Stomach (tissue), 9 donors: ENCODE data around the gene RIMOC1. TPM values are rescaled to one million over a fixed set of nuclear protein-coding genes. Genes with fewer than 3 reads are reported as not detected.

Experiments used
- DNase-seq, 2 donors: peaks; one replicate each; pipeline versions ENCODE4 v3.0.0 to v3.0.0-alpha.2; 2013 to 2019
- H3K27ac ChIP-seq, 5 donors: fragments of 200-600 bp in 4 of 5; sonication (generic) in 4 of 5; one replicate each; pipeline ENCODE4 v1.5.1; 2013 to 2019; ENCODE audit warnings: mild to moderate bottlenecking in 1 of 5, moderate library complexity in 1 of 5
- H3K27me3 ChIP-seq, 3 donors: fragments of 200-600 bp; sonication (generic); one replicate each; pipeline ENCODE4 v1.5.1; 2017 to 2019; ENCODE audit warnings: mixed run types in 1 of 3
- H3K36me3 ChIP-seq, 4 donors: fragments of 200-600 bp; sonication (generic); 1 replicate in 3 of 4; 2 replicates in 1 of 4; pipeline ENCODE4 v1.5.1; 2016 to 2019
- H3K4me1 ChIP-seq, 4 donors: fragments of 200-600 bp; sonication (generic); one replicate each; pipeline ENCODE4 v1.5.1; 2016 to 2019
- H3K4me3 ChIP-seq, 4 donors: fragments of 200-600 bp; sonication (generic) in 3 of 4; one replicate each; pipeline ENCODE4 v1.5.1; 2016 to 2019; ENCODE audit warnings: mild to moderate bottlenecking in 1 of 4
- H3K9me3 ChIP-seq, 4 donors: fragments of 200-600 bp; sonication (generic); one replicate each; pipeline ENCODE4 v1.5.1; 2016 to 2019
- EP300 ChIP-seq: sonication (generic); formaldehyde crosslinking; IDR thresholded peaks from one replicate; pipeline ENCODE4 v1.6.1; 2017; ENCODE audit warnings: antibody characterized with exemption
- POLR2A ChIP-seq, 4 donors: fragments of 450-650 bp; IDR thresholded peaks; one replicate each; pipeline ENCODE4 v1.6.1; 2016; ENCODE audit warnings: antibody characterized with exemption in 4 of 4, control low read depth in 2 of 4, mild to moderate bottlenecking in 1 of 4, moderate library complexity in 1 of 4
- POLR2AphosphoS5 ChIP-seq, 3 donors: sonication (generic); formaldehyde crosslinking; IDR thresholded peaks; one replicate each; pipeline ENCODE4 v1.6.1; 2016; ENCODE audit warnings: antibody characterized with exemption in 3 of 3
- WGBS, 5 donors: extraction: QIAGEN DNeasy Blood & Tissue Kit in 3 of 5; methylation state at CpG; one replicate each; pipeline versions ENCODE4 v1.1.5 to v1.1.7; 2013 to 2018; 5-methylcytosine and 5-hydroxymethylcytosine counted together
- intact Hi-C: fragments of 100-400 bp; cut with DNase I; formaldehyde crosslinking; loops from one replicate; pipeline ENCODE4 v1.15.1; 2023; ENCODE audit warnings: low total_unique reads
- polyA plus RNA-seq, 3 donors: library from polyadenylated mRNA; stranded (reverse); fragments of 200-250 nt; gene quantifications; one replicate each; pipeline ENCODE4 v1.2.3, GENCODE V29; 2013
- total RNA-seq, 5 donors: library from RNA; depleted of rRNA; stranded (reverse); fragments of >200 nt; gene quantifications; one replicate each; pipeline versions ENCODE4 v1.1.0 to v1.2.3, GENCODE V29; 2014 to 2016
- TF ChIP-seq, protein P1 (sequence below), 7 experiments: fragments of 450-650 bp in 4 of 7; fragments of 200-600 bp in 3 of 7; sonication (generic) in 3 of 7; IDR thresholded peaks; one replicate each; pipeline ENCODE4 v1.5.1; 2016 to 2019; ENCODE audit warnings: antibody characterized with exemption in 7 of 7, control low read depth in 2 of 7, mild to moderate bottlenecking in 1 of 7
- donor health status: healthy with polysubstance abuse.
- donor health status: Bipolar disorder and iron deficiency.
- donor health status: healthy.

The RIMOC1 gene
- total and polyA plus RNA-seq, 8 donors: 5.6 to 33.8 (median 8.4) TPM

DNA sequence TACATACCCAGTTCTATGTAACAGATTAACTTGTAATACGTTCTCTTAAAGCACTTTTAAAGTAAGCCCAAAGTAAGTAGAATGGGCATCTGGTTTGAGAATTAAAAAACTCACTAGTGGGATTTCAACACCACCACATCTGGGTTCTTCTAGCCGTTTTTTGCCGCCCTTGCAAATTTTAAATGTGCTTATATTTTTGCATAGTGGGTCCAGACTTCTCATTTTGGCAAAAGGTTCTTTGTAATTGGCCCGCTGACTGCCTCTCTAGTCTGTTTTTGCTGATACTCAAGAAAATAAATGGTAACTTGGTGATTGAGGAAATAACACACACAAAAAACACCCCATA lies 20.4 kb downstream of the RIMOC1 start:
- peak overlapping the region; percentile 92 to 98 (median 96) for H3K27ac ChIP-seq
- H3K36me3 ChIP-seq: peaks cover 4 to 18% (median 18%) of the 10 kb centered on the region in 4 donors
- intact Hi-C loops: no loop called here
- H3K9me3 ChIP-seq: no peaks in the 10 kb centered on the region
- no peaks in the 10 kb centered on the region for H3K27me3 ChIP-seq
- no peak for DNase-seq
- WGBS, 5 donors: 55 to 67% (median 58%) methylated on average over 4 of the region's 4 CpGs
- H3K4me1 ChIP-seq: peaks cover 0 to 21% (median 9%) of the 10 kb centered on the region in 4 donors
- H3K4me3 ChIP-seq: peak overlapping the region; percentile 57 to 83 (median 72)
- TF ChIP-seq POLR2AphosphoS5 (IDR thresholded peaks at IDR 0.05): no peak
- no peak for TF ChIP-seq EP300
- TF ChIP-seq POLR2A (IDR thresholded peaks at IDR 0.05): no peak
- TF ChIP-seq, protein P1, sequence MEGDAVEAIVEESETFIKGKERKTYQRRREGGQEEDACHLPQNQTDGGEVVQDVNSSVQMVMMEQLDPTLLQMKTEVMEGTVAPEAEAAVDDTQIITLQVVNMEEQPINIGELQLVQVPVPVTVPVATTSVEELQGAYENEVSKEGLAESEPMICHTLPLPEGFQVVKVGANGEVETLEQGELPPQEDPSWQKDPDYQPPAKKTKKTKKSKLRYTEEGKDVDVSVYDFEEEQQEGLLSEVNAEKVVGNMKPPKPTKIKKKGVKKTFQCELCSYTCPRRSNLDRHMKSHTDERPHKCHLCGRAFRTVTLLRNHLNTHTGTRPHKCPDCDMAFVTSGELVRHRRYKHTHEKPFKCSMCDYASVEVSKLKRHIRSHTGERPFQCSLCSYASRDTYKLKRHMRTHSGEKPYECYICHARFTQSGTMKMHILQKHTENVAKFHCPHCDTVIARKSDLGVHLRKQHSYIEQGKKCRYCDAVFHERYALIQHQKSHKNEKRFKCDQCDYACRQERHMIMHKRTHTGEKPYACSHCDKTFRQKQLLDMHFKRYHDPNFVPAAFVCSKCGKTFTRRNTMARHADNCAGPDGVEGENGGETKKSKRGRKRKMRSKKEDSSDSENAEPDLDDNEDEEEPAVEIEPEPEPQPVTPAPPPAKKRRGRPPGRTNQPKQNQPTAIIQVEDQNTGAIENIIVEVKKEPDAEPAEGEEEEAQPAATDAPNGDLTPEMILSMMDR (IDR thresholded peaks at IDR 0.05): no peak

DNA sequence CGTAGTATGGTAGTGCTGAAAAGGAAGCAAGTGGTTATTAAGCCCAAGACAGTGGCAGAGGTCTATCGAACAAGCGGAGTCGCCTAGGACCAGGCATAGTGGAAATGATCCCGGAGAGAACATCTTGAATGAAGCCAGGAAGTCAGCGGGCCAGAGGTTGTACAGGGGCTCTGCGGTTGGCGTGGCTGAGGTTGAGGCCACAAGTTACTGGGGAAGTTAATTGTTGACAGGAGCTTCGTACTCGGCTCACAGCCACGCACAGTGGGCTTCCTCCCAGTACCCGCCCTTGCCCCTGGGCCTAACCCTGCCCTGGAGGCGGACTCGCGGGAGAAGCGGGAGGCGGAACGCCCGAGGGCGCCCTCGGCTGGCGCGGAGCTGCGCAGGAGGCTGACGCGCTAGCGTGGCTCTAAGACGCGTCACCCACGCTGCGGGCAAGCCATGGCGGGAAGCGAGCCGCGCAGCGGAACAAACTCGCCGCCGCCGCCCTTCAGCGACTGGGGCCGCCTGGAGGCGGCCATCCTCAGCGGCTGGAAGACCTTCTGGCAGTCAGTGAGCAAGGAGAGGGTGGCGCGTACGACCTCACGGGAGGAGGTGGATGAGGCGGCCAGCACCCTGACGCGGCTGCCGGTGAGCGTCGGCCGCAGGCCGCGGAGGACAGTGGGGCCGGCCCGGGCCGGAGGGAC lies 20.9 kb downstream of the RIMOC1 start, which contains the start of gene FBXO4:
Gene FBXO4 (plus strand): TSS at position 410 of the 683 bp plus-strand sequence. CDS start 29 bp downstream, at position 439.
- peak; percentile 85 to 96 for DNase-seq
- peaks cover 0 to 21% (median 9%) of the 10 kb centered on the region in 4 donors for H3K4me1 ChIP-seq
- H3K9me3 ChIP-seq: no peaks in the 10 kb centered on the region
- peak within 1 kb of the TSS; percentile 57 to 83 (median 72) for H3K4me3 ChIP-seq
- intact Hi-C loops: no loop called here
- 0 to 1% (median 1%) methylated on average over 8 to 60 of the region's 60 CpGs for WGBS, 5 donors
- H3K27ac ChIP-seq: peak within 1 kb of the TSS; percentile 92 to 98 (median 96)
- no peaks in the 10 kb centered on the region for H3K27me3 ChIP-seq
- H3K36me3 ChIP-seq: peaks cover 0 to 17% (median 17%) of the 10 kb centered on the region in 4 donors
- TF ChIP-seq POLR2AphosphoS5 (IDR thresholded peaks at IDR 0.05): peak; percentile 73 to 93 (median 88)
- TF ChIP-seq EP300: no peak
- TF ChIP-seq, protein P1 (IDR thresholded peaks at IDR 0.05): peak in 5 of 7 experiments; percentile 12 to 56 (median 31)
- peak in 1 of 4 donors; percentile 21 for TF ChIP-seq POLR2A (IDR thresholded peaks at IDR 0.05)

DNA sequence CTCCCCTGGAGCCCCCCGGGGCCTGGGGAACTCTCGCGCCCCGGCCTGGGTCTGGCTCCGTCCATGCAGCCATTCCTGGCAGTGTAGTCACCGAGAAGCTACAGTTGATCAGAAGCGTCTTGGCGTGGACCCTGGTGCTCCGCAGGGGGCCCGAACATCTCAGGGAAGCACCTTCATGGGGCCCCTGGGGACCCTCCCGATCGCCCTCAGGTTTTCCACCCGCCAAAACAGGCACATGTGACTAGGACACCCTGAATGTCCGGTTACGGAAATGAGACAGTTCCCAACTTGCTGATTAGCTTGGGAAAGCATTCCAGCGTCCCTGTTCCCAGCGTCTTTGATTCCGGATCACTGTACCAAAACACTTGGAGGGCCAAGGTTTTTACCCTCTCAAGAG lies 21.4 kb downstream of the RIMOC1 start:
- intact Hi-C loops: no loop called here
- 0 to 1% (median 0%) methylated on average over 3 to 18 of the region's 18 CpGs for WGBS, 5 donors
- Histone ChIP-seq H3K27me3 (no peaks in the 10 kb centered on the region), H3K9me3 (no peaks in the 10 kb centered on the region), H3K36me3 (peaks cover 0 to 17% (median 14%) of the 10 kb centered on the region in 4 donors), H3K4me1 (peaks cover 0 to 21% (median 9%) of the 10 kb centered on the region in 4 donors), H3K27ac (peak overlapping the region; percentile 92 to 98 (median 96)), H3K4me3 (peak overlapping the region; percentile 57 to 83 (median 72))
- no peak for TF ChIP-seq POLR2A (IDR thresholded peaks at IDR 0.05)
- no peak for TF ChIP-seq EP300
- TF ChIP-seq POLR2AphosphoS5 (IDR thresholded peaks at IDR 0.05): no peak
- TF ChIP-seq, protein P1 (IDR thresholded peaks at IDR 0.05): no peak
- DNase-seq: peak in 1 of 2 donors; percentile 27

DNA sequence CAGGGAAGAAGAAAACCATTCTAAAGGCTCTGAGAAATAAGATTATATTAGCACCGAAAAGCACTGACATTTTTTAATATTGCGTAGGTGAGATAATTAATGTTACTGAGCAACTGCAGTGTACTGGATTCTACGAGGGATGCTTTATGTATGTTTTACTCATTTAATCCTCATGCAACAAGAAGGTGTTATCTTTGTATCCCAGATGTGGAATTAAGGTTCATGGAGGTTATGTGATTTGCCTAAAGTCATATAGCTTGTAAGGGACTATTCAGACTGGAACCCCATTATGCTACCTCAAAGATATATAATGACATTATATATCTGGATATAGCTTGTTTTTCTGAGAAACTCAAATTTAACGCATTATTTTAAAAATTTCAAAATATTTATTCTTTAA lies 23.5 kb downstream of the RIMOC1 start:
- TF ChIP-seq POLR2A (IDR thresholded peaks at IDR 0.05): no peak
- intact Hi-C loops: no loop called here

DNA sequence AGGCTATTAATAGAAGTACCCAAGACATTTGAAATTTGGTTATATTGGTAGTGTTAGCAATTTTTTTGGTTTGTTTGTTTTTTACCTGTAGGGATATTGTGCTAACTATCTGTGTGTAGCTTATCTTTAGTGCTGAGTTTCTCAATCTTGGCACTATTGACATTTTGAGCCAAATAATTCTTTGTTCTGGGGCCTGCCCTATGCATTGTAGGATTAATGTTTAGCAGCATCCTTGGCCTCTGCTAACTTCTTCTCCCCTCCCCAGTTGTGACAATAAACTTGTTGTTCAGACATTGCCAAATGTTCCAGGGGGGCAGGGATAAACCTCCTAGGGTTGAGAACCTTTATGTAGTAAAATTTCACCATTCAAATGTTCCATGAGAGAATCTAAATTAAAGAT lies 24.9 kb downstream of the RIMOC1 start:
- Histone ChIP-seq H3K27me3 (no peaks in the 10 kb centered on the region), H3K27ac (no peak overlapping the region), H3K9me3 (no peaks in the 10 kb centered on the region), H3K4me3 (no peak overlapping the region), H3K4me1 (peaks cover 0 to 19% (median 9%) of the 10 kb centered on the region in 4 donors), H3K36me3 (peaks cover 0 to 28% (median 19%) of the 10 kb centered on the region in 4 donors)
- TF ChIP-seq, protein P1 (IDR thresholded peaks at IDR 0.05): no peak
- no peak for TF ChIP-seq POLR2A (IDR thresholded peaks at IDR 0.05)
- TF ChIP-seq POLR2AphosphoS5 (IDR thresholded peaks at IDR 0.05): no peak
- TF ChIP-seq EP300: no peak
- intact Hi-C loops: no loop called here
- DNase-seq: no peak

More for the DNA sequence above, 23.5 kb downstream of the RIMOC1 start:
- no peak overlapping the region for H3K4me3 ChIP-seq
- H3K4me1 ChIP-seq: peaks cover 0 to 21% (median 9%) of the 10 kb centered on the region in 4 donors
- H3K36me3 ChIP-seq: peaks cover 0 to 22% (median 14%) of the 10 kb centered on the region in 4 donors
- H3K27ac ChIP-seq: no peak overlapping the region
- H3K27me3 ChIP-seq: no peaks in the 10 kb centered on the region
- H3K9me3 ChIP-seq: no peaks in the 10 kb centered on the region
- WGBS, 5 donors: 94 to 99% (median 96%) methylated on average over 4 of the region's 4 CpGs
- no peak for DNase-seq
